Spleen (tissue), 11 donors: Measurements from ENCODE around the gene RPA1. TPM values are rescaled to one million over a fixed set of nuclear protein-coding genes. Genes with fewer than 3 reads are reported as not detected.

ENCODE experiments used
- DNase-seq: peaks from one replicate; pipeline ENCODE4 v3.0.0-alpha.2; 2020
- H3K27ac ChIP-seq, 8 donors: fragments of 200-600 bp; sonication (generic) in 7 of 8; 1 replicate in 4 of 8; 2 replicates in 4 of 8; pipeline versions ENCODE4 v1.5.0 to v1.8.0; 2016 to 2021; ENCODE audit warnings: inconsistent platforms in 4 of 8, mild to moderate bottlenecking in 4 of 8, moderate library complexity in 1 of 8
- H3K27me3 ChIP-seq, 7 donors: fragments of 200-600 bp; sonication (generic) in 6 of 7; replicated peaks in 1 of 7; 1 replicate in 4 of 7; 2 replicates in 3 of 7; pipeline versions ENCODE4 v1.5.0 to v1.8.0; 2016 to 2021; ENCODE audit warnings: inconsistent platforms in 3 of 7, mild to moderate bottlenecking in 1 of 7
- H3K36me3 ChIP-seq, 6 donors: fragments of 200-600 bp; sonication (generic) in 5 of 6; 1 replicate in 4 of 6; 2 replicates in 2 of 6; pipeline versions ENCODE4 v1.5.0 to v1.8.0; 2016 to 2021; ENCODE audit warnings: inconsistent platforms in 2 of 6
- H3K4me1 ChIP-seq, 6 donors: fragments of 200-600 bp; sonication (generic) in 5 of 6; 1 replicate in 3 of 6; 2 replicates in 3 of 6; pipeline versions ENCODE4 v1.5.0 to v1.8.0; 2016 to 2021; ENCODE audit warnings: inconsistent platforms in 3 of 6
- H3K4me3 ChIP-seq, 8 donors: fragments of 200-600 bp; sonication (generic) in 7 of 8; 1 replicate in 4 of 8; 2 replicates in 4 of 8; pipeline versions ENCODE4 v1.5.0 to v1.8.0; 2016 to 2021; ENCODE audit warnings: inconsistent platforms in 4 of 8, mild to moderate bottlenecking in 4 of 8, moderate library complexity in 2 of 8
- H3K9me3 ChIP-seq, 8 donors: fragments of 200-600 bp; sonication (generic) in 7 of 8; 1 replicate in 4 of 8; 2 replicates in 4 of 8; pipeline versions ENCODE4 v1.5.0 to v1.8.0; 2016 to 2021; ENCODE audit warnings: inconsistent platforms in 4 of 8
- POLR2A ChIP-seq, 3 donors: fragments of 450-650 bp; IDR thresholded peaks; one replicate each; pipeline ENCODE4 v1.5.1; 2017; ENCODE audit warnings: antibody characterized with exemption in 3 of 3, mild to moderate bottlenecking in 1 of 3
- POLR2AphosphoS5 ChIP-seq, 3 donors: sonication (generic); formaldehyde crosslinking; IDR thresholded peaks; one replicate each; pipeline ENCODE4 v1.5.1; 2017; ENCODE audit warnings: antibody characterized with exemption in 3 of 3
- WGBS, 5 donors: extraction: QIAGEN DNeasy Blood & Tissue Kit in 3 of 5; methylation state at CpG; one replicate each; pipeline versions ENCODE4 v1.1.5 to v1.1.7; 2013 to 2018; 5-methylcytosine and 5-hydroxymethylcytosine counted together
- intact Hi-C: fragments of 100-400 bp; cut with DNase I; formaldehyde crosslinking; loops from one replicate; pipeline ENCODE4 v1.15.0; 2023; ENCODE audit warnings: low total_unique reads
- polyA plus RNA-seq, 3 donors: library from polyadenylated mRNA; stranded (reverse); fragments of 200-250 nt; gene quantifications; one replicate each; pipeline ENCODE4 v1.2.1, GENCODE V29; 2013
- total RNA-seq, 7 donors: library from RNA; depleted of rRNA in 3 of 7; stranded (reverse); fragments of >200 nt in 3 of 7; fragmentation: NEBNext Ultra II Directional in 4 of 7; extraction: Animal tissue kit (Norgen Biotek cat#: 25700) in 4 of 7; gene quantifications; one replicate each; pipeline versions ENCODE4 v1.1.0 to v1.2.1, GENCODE V29; 2016 to 2021
- TF ChIP-seq, protein P1 (sequence below), 11 experiments: fragments of 200-600 bp in 7 of 11; fragments of 450-650 bp in 4 of 11; sonication (generic) in 4 of 11; IDR thresholded peaks in 8 of 11; conservative IDR thresholded peaks in 3 of 11; 1 replicate in 7 of 11; 2 replicates in 4 of 11; pipeline versions ENCODE4 v1.4.0 to v1.8.0; 2016 to 2021; ENCODE audit warnings: antibody characterized with exemption in 11 of 11, inconsistent platforms in 4 of 11, mild to moderate bottlenecking in 1 of 11
- donor health status: healthy with polysubstance abuse.
- donor health status: DM: no; HTN: no; CAD: no; lungs with moderate emphysema.
- donor health status: DM: no; HTN: no; CAD: no.
- donor health status: Bipolar disorder and iron deficiency.
- donor health status: healthy.
- donor health status: DM: no; HTN: no; CAD: no.
- donor health status: DM: yes; HTN: yes; CAD: no.

RPA1 gene
- total and polyA plus RNA-seq, 10 donors: 20.7 to 101 (median 35.1) TPM

DNA sequence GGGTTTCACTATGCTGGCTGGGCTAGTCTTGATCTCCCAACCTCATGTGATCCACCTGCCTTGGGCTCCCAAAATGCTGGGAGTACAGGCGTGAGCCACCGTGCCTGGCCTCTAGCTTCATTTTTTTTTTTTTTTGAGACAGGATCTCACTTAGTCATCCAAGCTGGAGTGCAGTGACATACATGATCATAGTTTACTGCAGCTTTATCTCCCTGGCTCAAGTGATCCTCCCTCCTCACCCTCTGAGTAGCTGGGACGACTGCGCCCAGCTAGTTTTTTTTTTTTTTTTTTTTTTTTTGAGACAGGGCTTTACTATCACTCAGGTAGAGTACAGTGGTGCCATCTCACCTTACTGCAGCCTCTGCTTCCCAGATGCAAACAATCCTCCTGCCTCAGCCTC is 9.7 kb downstream of the RPA1 start:
- TF ChIP-seq POLR2A (IDR thresholded peaks at IDR 0.05): no peak
- no peak for TF ChIP-seq POLR2AphosphoS5 (IDR thresholded peaks at IDR 0.05)
- TF ChIP-seq, protein P1, sequence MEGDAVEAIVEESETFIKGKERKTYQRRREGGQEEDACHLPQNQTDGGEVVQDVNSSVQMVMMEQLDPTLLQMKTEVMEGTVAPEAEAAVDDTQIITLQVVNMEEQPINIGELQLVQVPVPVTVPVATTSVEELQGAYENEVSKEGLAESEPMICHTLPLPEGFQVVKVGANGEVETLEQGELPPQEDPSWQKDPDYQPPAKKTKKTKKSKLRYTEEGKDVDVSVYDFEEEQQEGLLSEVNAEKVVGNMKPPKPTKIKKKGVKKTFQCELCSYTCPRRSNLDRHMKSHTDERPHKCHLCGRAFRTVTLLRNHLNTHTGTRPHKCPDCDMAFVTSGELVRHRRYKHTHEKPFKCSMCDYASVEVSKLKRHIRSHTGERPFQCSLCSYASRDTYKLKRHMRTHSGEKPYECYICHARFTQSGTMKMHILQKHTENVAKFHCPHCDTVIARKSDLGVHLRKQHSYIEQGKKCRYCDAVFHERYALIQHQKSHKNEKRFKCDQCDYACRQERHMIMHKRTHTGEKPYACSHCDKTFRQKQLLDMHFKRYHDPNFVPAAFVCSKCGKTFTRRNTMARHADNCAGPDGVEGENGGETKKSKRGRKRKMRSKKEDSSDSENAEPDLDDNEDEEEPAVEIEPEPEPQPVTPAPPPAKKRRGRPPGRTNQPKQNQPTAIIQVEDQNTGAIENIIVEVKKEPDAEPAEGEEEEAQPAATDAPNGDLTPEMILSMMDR (IDR thresholded peaks at IDR 0.05 in 8 of 11, conservative IDR thresholded peaks at IDR 0.05 in 3 of 11): no peak
- intact Hi-C loops: no loop called here
- Histone ChIP-seq H3K27me3 (no peaks in the 10 kb centered on the region), H3K4me3 (no peak overlapping the region), H3K9me3 (no peaks in the 10 kb centered on the region), H3K36me3 (peaks cover 0 to 72% (median 18%) of the 10 kb centered on the region in 6 donors), H3K4me1 (peaks cover 4 to 11% (median 6%) of the 10 kb centered on the region in 6 donors), H3K27ac (no peak overlapping the region)
- 94 to 97% (median 96%) methylated on average over 2 to 4 of the region's 4 CpGs for WGBS, 5 donors
- DNase-seq: no peak

DNA sequence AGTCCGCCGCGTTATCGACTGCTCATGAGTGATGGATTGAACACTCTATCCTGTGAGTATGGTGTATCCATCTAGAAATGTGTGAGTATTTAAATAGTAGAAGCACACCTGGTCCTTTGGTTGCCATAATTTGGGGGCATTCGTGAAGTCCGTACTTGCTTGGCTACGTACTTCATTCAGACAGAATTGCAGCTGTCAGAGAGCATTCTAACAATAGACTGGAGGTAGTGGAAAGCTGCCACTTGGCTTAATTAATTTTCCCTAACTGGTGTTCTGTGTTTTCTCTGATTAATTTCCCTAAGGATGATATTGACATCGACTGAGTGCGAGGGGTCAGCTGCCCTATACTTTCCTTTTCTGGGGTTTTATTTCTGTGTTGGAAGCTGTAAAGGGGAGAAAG is 14.1 kb downstream of the RPA1 start:
- TF ChIP-seq, protein P1 (IDR thresholded peaks at IDR 0.05 in 8 of 11, conservative IDR thresholded peaks at IDR 0.05 in 3 of 11): no peak
- no peaks in the 10 kb centered on the region for H3K9me3 ChIP-seq
- no peak for DNase-seq
- no peaks in the 10 kb centered on the region for H3K4me1 ChIP-seq
- no peak overlapping the region for H3K4me3 ChIP-seq
- H3K27me3 ChIP-seq: no peaks in the 10 kb centered on the region
- intact Hi-C loops: no loop called here
- H3K27ac ChIP-seq: no peak overlapping the region
- 95 to 97% (median 96%) methylated on average over 9 of the region's 9 CpGs for WGBS, 5 donors
- peaks cover 0 to 85% (median 55%) of the 10 kb centered on the region in 6 donors for H3K36me3 ChIP-seq

DNA sequence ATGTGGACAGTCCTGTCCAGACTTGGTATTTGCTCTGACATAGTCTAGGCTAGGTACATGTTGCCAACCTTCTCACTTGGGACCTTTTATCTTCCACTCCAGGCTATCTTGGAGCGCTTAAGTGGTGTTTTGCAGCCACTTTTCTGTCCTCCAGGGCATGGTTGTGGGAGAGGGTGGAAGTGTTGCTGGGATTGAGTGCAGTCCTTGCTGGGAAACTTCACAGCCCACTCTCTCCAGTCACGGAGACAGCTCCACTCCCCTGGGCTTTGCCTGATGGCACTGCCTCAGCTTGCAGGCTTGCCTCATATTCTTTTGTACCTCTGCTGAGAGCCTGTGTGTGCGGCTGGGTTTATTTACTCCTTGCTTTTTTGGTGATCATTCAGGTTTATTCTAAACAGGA is 17.4 kb downstream of the RPA1 start:
- Histone ChIP-seq H3K4me1 (peaks cover 0 to 4% (median 2%) of the 10 kb centered on the region in 6 donors), H3K9me3 (no peaks in the 10 kb centered on the region), H3K4me3 (no peak overlapping the region), H3K27ac (no peak overlapping the region), H3K36me3 (peaks cover 0 to 98% (median 68%) of the 10 kb centered on the region in 6 donors), H3K27me3 (no peaks in the 10 kb centered on the region)
- no peak for DNase-seq
- TF ChIP-seq POLR2A (IDR thresholded peaks at IDR 0.05) (no peak), POLR2AphosphoS5 (IDR thresholded peaks at IDR 0.05) (no peak)
- TF ChIP-seq, protein P1 (IDR thresholded peaks at IDR 0.05 in 8 of 11, conservative IDR thresholded peaks at IDR 0.05 in 3 of 11): no peak
- intact Hi-C loops: no loop called here
- 90 to 100% (median 94%) methylated on average over 3 of the region's 3 CpGs for WGBS, 5 donors

DNA sequence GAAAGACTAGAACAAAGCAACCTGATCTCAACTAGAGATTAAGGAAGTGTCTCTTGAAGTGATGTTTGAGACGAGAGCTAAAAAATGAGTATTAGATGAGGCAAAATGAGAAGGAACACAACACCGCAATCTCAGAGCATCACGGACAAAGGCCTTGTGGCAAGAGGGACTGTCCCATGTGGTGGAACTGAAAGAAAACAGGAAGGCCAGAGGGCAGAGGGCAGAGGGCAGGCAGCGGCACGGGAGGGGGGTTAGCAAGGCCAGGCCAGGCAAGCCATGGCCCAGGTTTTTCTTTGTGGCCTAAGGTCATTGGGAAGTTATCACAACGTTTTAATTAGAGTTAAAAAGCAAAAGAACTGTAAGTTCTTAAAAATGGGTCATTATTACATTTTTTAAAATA is 22.5 kb downstream of the RPA1 start:
- H3K27me3 ChIP-seq: no peaks in the 10 kb centered on the region
- intact Hi-C loops: no loop called here
- no peak for DNase-seq
- 61 to 70% (median 65%) methylated on average over 6 of the region's 6 CpGs for WGBS, 5 donors
- peaks cover 5 to 94% (median 57%) of the 10 kb centered on the region in 6 donors for H3K36me3 ChIP-seq
- no peak overlapping the region for H3K4me3 ChIP-seq
- peak overlapping the region in 2 of 8 donors; percentile 5 to 30 for H3K27ac ChIP-seq
- no peaks in the 10 kb centered on the region for H3K9me3 ChIP-seq
- TF ChIP-seq, protein P1 (IDR thresholded peaks at IDR 0.05 in 8 of 11, conservative IDR thresholded peaks at IDR 0.05 in 3 of 11): no peak
- TF ChIP-seq POLR2AphosphoS5 (IDR thresholded peaks at IDR 0.05): peak; percentile 26 to 39 (median 27)
- no peak for TF ChIP-seq POLR2A (IDR thresholded peaks at IDR 0.05)
- H3K4me1 ChIP-seq: peaks cover 0 to 9% (median 3%) of the 10 kb centered on the region in 6 donors
